ENCODE results near the gene NFX1.

DNA sequence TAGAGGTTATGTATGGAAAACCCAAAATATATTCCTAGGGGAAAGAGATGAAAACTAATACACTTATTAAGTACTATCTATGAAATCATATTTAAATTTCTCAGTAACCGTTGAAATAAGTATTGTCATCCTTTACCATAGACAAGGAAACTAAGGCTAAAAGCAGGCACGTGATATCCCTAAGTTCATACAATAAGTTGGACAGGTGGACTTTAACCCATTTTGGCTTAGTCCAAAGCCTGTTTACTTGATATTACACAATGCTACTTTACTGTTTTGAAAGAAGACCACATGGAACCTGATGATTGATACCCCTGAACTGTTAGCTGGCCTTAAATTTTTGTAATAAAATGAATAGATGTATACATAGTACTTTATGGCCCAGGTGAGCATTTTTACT is 3.5 kb downstream of the NFX1 start:
- TF ChIP-seq, protein P1, sequence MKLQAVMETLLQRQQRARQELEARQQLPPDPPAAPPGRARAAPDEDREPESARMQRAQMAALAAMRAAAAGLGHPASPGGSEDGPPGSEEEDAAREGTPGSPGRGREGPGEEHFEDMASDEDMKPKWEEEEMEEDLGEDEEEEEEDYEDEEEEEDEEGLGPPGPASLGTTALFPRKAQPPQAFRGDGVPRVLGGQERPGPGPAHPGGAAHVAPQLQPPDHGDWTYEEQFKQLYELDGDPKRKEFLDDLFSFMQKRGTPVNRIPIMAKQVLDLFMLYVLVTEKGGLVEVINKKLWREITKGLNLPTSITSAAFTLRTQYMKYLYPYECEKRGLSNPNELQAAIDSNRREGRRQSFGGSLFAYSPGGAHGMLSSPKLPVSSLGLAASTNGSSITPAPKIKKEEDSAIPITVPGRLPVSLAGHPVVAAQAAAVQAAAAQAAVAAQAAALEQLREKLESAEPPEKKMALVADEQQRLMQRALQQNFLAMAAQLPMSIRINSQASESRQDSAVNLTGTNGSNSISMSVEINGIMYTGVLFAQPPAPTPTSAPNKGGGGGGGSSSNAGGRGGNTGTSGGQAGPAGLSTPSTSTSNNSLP (IDR thresholded peaks at IDR 0.05; ENCODE audit: borderline replicate concordance, low read depth, low read length): no peak
- TF ChIP-seq HDGF (IDR thresholded peaks at IDR 0.05) (no peak), CEBPB (tag; IDR thresholded peaks at IDR 0.05) (no peak), EZH2 (IDR thresholded peaks at IDR 0.05; ENCODE audit: borderline replicate concordance, low read depth, low read length) (no peak), JUNB (CRISPR knock-in tag; conservative IDR thresholded peaks at IDR 0.05) (no peak), TARDBP (IDR thresholded peaks at IDR 0.05) (no peak), ZBTB8A (IDR thresholded peaks at IDR 0.05; ENCODE audit: partially characterized antibody) (no peak), RAD51 (IDR thresholded peaks at IDR 0.05; ENCODE audit: borderline replicate concordance, low read depth) (no peak), CTCF (IDR thresholded peaks at IDR 0.05 in 2 of 3, conservative IDR thresholded peaks at IDR 0.05 in 1 of 3; ENCODE audit: insufficient read depth in 2 of 3, low read depth in 1 of 3, low read length in 3 of 3) (no peak), NFIC (IDR thresholded peaks at IDR 0.05) (no peak)
- TF ChIP-seq, protein P2, sequence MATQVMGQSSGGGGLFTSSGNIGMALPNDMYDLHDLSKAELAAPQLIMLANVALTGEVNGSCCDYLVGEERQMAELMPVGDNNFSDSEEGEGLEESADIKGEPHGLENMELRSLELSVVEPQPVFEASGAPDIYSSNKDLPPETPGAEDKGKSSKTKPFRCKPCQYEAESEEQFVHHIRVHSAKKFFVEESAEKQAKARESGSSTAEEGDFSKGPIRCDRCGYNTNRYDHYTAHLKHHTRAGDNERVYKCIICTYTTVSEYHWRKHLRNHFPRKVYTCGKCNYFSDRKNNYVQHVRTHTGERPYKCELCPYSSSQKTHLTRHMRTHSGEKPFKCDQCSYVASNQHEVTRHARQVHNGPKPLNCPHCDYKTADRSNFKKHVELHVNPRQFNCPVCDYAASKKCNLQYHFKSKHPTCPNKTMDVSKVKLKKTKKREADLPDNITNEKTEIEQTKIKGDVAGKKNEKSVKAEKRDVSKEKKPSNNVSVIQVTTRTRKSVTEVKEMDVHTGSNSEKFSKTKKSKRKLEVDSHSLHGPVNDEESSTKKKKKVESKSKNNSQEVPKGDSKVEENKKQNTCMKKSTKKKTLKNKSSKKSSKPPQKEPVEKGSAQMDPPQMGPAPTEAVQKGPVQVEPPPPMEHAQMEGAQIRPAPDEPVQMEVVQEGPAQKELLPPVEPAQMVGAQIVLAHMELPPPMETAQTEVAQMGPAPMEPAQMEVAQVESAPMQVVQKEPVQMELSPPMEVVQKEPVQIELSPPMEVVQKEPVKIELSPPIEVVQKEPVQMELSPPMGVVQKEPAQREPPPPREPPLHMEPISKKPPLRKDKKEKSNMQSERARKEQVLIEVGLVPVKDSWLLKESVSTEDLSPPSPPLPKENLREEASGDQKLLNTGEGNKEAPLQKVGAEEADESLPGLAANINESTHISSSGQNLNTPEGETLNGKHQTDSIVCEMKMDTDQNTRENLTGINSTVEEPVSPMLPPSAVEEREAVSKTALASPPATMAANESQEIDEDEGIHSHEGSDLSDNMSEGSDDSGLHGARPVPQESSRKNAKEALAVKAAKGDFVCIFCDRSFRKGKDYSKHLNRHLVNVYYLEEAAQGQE (IDR thresholded peaks at IDR 0.05; ENCODE audit: borderline replicate concordance): no peak
- TF ChIP-seq, protein P2 (CRISPR knock-in tag; IDR thresholded peaks at IDR 0.05; ENCODE audit: low read depth): no peak
- TF ChIP-seq, protein P3, sequence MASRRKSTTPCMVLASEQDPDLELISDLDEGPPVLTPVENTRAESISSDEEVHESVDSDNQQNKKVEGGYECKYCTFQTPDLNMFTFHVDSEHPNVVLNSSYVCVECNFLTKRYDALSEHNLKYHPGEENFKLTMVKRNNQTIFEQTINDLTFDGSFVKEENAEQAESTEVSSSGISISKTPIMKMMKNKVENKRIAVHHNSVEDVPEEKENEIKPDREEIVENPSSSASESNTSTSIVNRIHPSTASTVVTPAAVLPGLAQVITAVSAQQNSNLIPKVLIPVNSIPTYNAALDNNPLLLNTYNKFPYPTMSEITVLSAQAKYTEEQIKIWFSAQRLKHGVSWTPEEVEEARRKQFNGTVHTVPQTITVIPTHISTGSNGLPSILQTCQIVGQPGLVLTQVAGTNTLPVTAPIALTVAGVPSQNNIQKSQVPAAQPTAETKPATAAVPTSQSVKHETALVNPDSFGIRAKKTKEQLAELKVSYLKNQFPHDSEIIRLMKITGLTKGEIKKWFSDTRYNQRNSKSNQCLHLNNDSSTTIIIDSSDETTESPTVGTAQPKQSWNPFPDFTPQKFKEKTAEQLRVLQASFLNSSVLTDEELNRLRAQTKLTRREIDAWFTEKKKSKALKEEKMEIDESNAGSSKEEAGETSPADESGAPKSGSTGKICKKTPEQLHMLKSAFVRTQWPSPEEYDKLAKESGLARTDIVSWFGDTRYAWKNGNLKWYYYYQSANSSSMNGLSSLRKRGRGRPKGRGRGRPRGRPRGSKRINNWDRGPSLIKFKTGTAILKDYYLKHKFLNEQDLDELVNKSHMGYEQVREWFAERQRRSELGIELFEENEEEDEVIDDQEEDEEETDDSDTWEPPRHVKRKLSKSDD (conservative IDR thresholded peaks at IDR 0.05; ENCODE audit: low read length): no peak

All from K562 (cell line).